HG03045 (cell line): ENCODE measurements around the gene MYBL2.
"Not testable (repeated sequence)": the region's sequence is repeated elsewhere in the genome, so short reads cannot be mapped to it uniquely, and the experiment has no call there.

Experiments used
- ATAC-seq: cut with Tn5 transposase; IDR thresholded peaks from one replicate; pipeline ENCODE4 v1.9.1; 2021; ENCODE audit warnings: mild to moderate bottlenecking, moderate library complexity; ENCODE audit not compliant: unreplicated experiment

The MYBL2 gene

GRCh38 chr20:43749734-43750294 is 82.9 kb downstream of the MYBL2 start:
- ATAC-seq = no peak

- no peak for ATAC-seq
These were observed 83.9 kb downstream of the MYBL2 start for GRCh38 chr20:43750774-43751166.

- peak; percentile 61 for ATAC-seq
These were observed 84.5 kb downstream of the MYBL2 start for GRCh38 chr20:43751167-43752050.

- no peak for ATAC-seq
These were observed 85.1 kb downstream of the MYBL2 start for GRCh38 chr20:43752051-43752360.

GRCh38 chr20:43752561-43753301 is 85.8 kb downstream of the MYBL2 start:
- ATAC-seq = peak; percentile 54

GRCh38 chr20:43755390-43755789 is 88.5 kb downstream of the MYBL2 start:
- no peak for ATAC-seq

GRCh38 chr20:43755851-43756250 is 88.9 kb downstream of the MYBL2 start:
- ATAC-seq = no peak

GRCh38 chr20:43757888-43758287 is 91.0 kb downstream of the MYBL2 start:
- ATAC-seq = not testable (repeated sequence)

GRCh38 chr20:43761386-43762340 is 94.7 kb downstream of the MYBL2 start:
- ATAC-seq = no peak

- no peak for ATAC-seq
These were observed 96.0 kb downstream of the MYBL2 start for GRCh38 chr20:43762911-43763310.

GRCh38 chr20:43765916-43766315 is 99.0 kb downstream of the MYBL2 start:
- ATAC-seq = no peak
